Fibroblast of peridontal ligament (primary cell): ENCODE results near the gene TTC24.

ENCODE experiments used
- DNase-seq: peaks from one replicate; pipeline ENCODE4 v3.0.0-alpha.2; 2010; ENCODE audit errors: extremely low read depth

TTC24 gene

DNA sequence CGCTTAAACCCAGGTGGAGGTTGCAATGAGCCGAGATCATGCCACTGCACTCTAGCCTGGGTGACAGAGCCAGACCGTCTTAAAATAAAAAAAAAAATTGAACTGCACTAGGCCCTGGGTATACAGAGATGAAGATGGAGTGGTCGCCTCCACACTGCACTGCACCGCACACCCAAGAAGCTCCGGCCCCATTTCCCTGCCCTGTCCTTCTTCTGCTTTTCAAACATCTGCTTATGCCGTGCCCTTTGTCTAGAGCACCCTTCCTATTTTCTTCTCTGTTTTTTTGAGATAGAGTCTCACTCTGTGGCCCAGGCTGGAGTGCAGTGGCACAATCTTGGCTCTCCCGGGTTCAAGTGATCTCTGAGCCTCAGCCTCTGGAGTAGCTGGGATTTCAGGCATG lies 24.6 kb upstream of the TTC24 start:
- DNase-seq, result no peak

DNA sequence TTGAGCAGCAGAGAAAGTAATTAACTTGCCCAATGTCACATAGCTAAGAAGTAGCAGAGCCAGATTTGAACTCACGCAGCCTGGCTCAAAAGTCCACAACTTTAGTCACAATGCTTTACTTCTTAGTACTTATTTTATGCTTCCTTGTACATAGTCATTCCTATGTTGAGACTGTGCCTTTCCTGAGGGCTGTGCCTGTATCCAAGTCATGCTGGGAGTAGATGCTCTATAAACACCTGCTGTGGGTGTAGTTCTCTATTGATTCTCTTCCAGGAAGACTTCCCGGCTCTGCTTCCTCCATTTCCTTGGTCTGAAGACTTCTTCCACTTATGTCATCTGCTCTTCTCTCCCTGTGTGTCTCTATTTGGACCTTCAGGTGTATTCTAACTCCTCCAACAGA lies 23.8 kb upstream of the TTC24 start:
- no peak for DNase-seq

DNA sequence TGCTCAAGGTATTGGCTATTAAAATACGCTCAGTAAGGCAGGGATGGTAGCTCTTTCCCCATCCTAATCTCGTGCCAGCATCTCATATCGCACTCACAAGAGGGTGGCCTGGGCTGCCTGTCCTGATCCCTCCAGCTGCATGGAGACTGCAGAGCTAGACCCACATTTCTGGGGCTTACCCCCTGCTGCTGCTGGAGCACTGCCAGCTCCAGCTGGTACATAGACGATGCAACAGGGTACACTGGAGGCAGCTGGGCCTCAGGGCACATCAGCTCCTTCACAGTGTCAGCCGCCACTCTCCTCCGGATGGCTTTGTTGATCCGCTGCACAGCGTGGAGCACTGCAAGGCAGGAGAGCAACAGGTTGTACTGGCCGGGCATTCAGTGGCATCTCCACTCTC lies 23.2 kb upstream of the TTC24 start:
- no peak for DNase-seq

DNA sequence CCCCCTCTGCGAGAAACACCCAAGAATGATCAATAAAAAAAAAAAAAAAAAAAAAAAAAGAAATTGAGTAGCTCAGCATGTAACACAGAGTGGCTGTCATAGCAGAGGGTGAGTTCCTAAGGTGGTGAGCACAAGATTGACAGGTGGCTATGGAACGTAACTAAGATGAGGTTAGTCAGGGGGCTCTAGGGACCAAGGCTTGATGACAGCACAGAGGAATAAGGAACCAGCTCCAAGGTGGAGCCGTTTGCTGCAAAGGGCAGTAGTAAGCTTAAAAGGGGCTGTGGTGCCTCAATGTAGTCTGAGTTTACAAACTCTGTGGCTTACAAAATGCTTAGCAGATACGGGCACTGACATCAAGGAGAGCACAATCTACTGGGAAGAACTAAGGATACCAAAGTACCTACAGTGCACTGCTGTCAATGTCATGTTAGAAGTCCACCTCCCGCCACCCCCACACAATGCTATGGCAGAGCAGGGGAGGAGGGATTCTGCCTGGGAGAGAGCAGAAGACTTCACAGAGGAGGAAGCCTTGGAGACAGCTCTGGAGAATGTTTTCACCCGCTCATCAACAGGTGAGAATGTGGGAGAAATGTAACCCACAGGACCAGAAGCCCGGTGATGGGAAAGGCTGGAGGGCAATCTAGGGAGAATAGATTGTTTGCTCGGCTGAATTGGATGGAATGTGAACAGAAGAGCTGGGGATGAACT lies 20.3 kb upstream of the TTC24 start:
- DNase-seq, result no peak

GRCh38 chr1:156559797-156560385 lies 19.6 kb upstream of the TTC24 start:
- no peak for DNase-seq

DNA sequence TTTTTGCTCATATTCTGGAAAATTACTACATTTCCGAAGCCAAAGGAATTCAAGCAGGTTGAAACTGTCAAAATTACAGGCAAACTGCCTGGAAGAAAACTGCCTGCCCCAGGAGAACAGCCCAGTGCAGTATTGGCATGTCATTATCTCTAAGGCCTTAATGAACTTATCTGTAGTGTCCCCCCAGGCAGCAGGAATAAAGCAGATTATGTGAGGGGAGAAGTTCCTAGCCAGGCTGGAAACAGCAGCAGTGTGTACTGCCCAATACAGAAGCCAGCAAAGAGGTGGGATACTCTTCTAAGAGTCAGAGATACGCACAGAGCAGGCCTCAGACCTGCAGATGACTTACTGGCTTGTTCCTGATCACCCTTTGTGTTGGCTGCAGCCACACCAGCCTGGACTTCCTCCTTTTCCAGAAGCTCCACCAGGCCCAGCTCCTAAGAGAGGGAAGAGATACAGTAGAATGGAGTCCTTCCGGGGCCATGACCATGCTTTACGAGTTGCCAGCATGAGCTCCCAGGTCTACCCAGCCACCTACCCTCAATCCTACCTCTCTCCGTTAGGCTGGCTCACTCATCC lies 18.8 kb upstream of the TTC24 start:
- no peak for DNase-seq

DNA sequence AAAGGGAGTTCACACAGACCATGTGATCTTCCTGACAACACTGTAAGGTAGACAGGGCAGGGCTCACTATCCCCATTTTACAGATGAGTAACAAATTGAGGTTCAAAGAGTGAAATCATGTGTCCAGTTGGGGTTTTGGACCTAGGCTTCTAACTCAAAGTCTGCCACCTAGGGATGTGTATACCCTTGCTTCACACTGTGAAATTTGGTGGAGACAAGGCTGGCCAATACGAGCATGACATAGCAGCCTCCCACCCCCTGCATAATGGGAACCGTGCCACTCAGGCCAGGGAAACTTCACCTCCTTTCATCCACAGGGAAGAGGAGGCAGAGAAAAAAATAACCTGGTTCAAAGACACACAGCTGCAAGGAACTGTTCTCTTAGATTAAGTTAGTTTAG lies 14.0 kb upstream of the TTC24 start:
- no peak for DNase-seq

- DNase-seq, result no peak
Observed at GRCh38 chr1:156566436-156566835, 13.1 kb upstream of the TTC24 start.

DNA sequence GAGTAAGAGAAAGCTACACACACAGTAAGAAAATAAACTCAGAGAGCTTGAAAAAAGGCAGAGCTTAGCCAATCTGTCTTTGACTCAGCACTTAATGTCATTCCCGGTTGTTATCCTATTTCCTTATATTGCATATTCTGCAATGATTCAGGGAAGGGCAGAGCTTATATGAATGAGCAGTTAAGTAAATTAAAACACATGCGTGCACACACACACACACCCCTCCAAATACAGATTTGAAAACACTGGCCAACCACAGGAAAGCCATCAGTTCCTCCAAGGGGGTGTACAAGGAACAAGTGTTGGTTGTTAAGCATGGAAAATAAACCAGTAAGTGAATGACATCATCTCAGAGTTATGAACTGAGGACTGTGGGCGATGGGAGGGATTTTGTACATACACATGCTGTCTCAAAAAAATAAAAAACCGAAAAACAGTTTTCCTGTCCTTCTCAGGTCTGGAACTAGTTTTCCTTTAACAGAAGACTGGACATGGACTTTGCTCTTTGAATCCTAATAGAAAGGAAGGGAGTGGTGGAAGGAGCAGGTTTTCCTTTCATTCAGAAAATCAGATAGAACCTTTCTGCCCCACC lies 8.2 kb upstream of the TTC24 start:
- DNase-seq, result peak; percentile 95

DNA sequence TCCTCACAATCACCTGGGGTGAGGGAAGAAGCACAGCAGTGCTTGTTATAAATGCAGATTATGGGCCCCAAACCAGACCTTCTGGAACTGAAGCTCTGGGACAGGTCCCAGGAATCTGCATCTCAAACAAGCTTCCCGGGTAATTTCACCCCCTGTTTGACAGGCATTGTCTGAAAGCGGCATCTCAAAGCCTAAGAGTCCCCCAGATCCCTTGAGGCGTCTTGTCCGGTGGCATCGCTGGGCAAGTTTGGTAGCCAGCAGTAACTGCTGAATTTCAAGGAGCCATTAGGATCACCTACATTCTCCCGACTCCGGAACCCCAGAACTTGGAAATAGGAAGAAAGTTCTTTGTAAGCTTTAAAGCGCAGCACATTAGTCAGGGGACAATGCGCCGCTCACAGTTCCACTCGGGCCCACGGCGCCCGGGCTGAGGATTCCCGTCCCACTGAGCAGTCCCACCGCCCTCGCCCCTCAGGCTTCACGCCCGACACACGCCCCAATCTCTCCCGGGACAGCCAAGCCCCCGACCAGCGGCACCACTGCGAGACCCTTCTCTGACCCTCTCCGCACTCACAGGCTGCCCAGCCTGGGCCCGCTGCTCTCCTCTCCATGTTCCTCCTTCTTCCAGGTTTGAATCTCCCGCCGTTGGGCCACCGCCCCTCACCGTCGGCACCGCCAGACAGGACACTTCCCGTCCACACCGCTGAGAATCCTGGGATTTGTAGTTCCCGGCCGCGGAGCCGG lies 7.4 kb upstream of the TTC24 start, which contains the start of gene IQGAP3:
IQGAP3 (minus strand) TSS at position 647 of the 744 bp plus-strand sequence; CDS start at position 611, 36 bp downstream.
- DNase-seq, result peak; percentile 69

GRCh38 chr1:156572663-156573018 lies 6.9 kb upstream of the TTC24 start:
- no peak for DNase-seq

- DNase-seq, result no peak
Observed at GRCh38 chr1:156574039-156574633, 5.4 kb upstream of the TTC24 start.

DNA sequence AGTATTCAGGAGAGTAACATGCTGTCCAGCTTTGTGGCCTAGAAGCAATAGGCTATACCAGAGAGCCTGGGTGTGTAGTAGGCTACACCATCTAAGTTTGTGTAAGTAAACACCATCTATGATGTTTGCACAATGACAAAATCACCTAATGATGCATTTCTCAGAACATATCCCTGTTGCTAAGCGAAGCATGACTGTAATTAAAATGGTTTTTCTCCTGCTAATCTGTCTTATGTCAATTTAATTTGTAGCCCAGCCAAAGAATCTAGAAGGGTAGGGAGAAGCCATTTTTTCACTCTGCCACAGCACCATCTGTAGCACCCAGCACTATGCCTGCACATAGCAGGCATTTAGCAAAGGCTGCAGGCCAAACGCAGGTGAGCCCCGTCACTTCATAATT lies 2.0 kb upstream of the TTC24 start:
- DNase-seq, result no peak

GRCh38 chr1:156578055-156578454 lies 1.5 kb upstream of the TTC24 start:
- DNase-seq, result no peak

- DNase-seq, result no peak
Observed at GRCh38 chr1:156581661-156582387, 2.3 kb downstream of the TTC24 start.

DNA sequence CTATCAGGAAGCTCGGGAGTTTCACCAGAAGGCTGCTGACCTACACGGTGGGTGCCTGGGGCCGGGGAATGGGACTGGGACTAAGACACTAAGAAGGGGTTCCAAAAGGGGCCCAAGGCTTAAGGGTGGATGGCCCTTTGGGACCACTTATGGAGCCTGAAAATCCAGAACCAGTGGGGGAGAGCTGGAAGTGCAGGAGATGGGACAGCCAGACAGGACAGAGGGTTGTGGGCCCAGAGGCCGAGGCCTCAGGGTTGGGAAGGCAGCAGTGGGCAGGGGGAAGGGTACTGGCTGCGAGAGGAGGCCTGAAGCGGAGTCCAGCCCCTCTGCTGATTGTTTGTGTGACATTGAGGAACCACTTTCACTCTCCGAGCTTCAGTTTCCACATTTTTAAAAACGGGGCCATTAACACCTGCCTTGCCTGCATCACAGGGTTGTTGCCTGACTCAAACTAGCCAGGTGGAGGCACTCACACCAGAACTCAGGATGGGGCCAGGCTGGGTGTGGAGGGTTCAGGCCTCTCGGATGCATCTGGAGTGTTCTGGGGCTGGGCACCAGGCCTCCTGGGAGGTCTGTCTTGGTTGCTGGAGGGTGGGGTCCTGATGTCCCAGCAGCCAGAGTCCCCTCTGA lies 3.0 kb downstream of the TTC24 start:
- DNase-seq, result no peak

GRCh38 chr1:156583821-156584622 lies 4.5 kb downstream of the TTC24 start:
- peak; percentile 92 for DNase-seq

DNA sequence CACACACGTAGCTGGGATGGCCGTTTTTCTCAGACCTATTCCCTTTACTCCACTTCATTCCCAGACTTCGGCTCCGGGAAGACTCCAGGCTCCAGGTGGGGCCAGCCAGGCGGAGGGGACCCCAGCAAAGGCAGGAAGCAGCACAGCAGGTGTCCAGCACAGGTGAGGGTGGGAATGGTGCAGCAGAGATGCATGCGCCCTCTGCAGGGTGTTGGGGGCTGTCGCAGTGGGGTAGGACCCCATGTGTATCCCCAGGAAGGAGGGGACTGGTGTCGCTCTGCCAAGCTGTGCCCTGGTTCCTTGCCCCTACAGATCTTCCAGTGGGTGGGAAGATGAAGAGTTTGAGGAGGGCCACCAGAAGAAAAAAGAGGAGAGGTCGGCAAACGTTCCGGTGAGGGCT lies 5.3 kb downstream of the TTC24 start:
- no peak for DNase-seq

GRCh38 chr1:156586323-156586722 lies 6.8 kb downstream of the TTC24 start:
- no peak for DNase-seq
